Esophagus muscularis mucosa (tissue), 4 donors: ENCODE data around the gene TXNL1.

ENCODE experiments used
- CTCF ChIP-seq, 3 experiments: fragments of 200-600 bp in 2 of 3; fragments of 450-650 bp in 1 of 3; sonication (generic) in 2 of 3; IDR thresholded peaks; one replicate each; pipeline ENCODE4 v1.5.1; 2017 to 2019; ENCODE audit warnings: antibody characterized with exemption in 3 of 3, mild to moderate bottlenecking in 2 of 3, moderate library complexity in 1 of 3
- EP300 ChIP-seq: sonication (generic); formaldehyde crosslinking; IDR thresholded peaks from one replicate; pipeline ENCODE4 v1.6.1; 2017; ENCODE audit warnings: antibody characterized with exemption
- POLR2A ChIP-seq: fragments of 450-650 bp; IDR thresholded peaks from one replicate; pipeline ENCODE4 v1.6.1; 2017; ENCODE audit warnings: antibody characterized with exemption, moderate library complexity, mild to moderate bottlenecking, low read depth
- POLR2AphosphoS5 ChIP-seq, 2 donors: sonication (generic); formaldehyde crosslinking; IDR thresholded peaks; one replicate each; pipeline ENCODE4 v1.6.1; 2017; ENCODE audit warnings: antibody characterized with exemption in 2 of 2

- TF ChIP-seq CTCF (IDR thresholded peaks at IDR 0.05) (no peak), POLR2AphosphoS5 (IDR thresholded peaks at IDR 0.05) (no peak), POLR2A (no peak), EP300 (no peak)
Observed at GRCh38 chr18:56576826-56577573, 61.4 kb downstream of the TXNL1 start.
